Measurements from ENCODE around the gene POMGNT1.

DNA sequence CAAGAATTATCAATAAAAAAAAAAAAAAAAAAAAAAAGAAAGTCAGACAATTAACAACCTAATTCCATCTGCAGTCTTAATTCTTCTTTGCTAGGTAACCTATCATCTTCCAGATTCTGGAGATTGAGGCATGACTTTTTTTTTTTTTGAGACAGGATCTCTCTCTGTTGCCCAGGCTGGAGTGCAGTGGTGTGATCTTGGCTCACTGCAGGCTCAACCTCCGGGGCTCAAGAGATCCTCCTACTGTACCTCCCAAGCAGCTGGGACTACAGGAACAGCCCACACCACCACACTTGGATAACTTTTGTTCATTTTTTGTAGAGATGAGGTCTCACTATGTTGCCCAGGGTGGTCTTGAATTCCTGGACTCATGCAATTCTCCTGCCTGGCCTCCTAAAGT, 44.7 kb upstream of the POMGNT1 start:
- TF ChIP-seq CTCF (IDR thresholded peaks at IDR 0.05; ENCODE audit: low read length) (no peak), EZH2 (IDR thresholded peaks at IDR 0.05; ENCODE audit: borderline replicate concordance, low read length) (no peak)
